GM21529 (cell line): ENCODE data around the gene FGD3.

Experiments used
- ATAC-seq: cut with Tn5 transposase; IDR thresholded peaks from one replicate; pipeline ENCODE4 v1.9.1; 2021; ENCODE audit not compliant: unreplicated experiment

The FGD3 gene

DNA sequence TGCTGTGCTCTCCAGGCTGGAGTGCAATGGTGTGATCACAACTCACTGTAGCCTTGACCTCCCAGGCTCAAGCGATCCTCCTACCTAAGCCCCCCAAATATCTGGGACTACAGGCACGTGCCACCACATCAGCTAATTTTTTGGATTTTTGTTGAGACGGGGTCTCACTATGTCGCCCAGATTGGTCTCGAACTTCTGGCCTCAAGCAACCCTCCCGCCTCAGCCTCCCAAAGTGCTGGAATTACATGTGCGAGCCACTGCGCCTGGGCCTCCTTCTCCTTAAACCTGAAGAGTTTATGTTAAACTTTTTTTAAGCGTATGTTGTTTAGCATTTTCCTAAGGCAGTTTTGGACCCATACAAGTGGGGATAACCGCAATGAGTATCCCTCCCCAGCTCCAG lies 80.4 kb downstream of the FGD3 start:
- no peak for ATAC-seq

GRCh38 chr9:93028448-93029006 lies 81.2 kb downstream of the FGD3 start:
- ATAC-seq: no peak

- no peak for ATAC-seq
These were observed 83.6 kb downstream of the FGD3 start for GRCh38 chr9:93030642-93031628.

- ATAC-seq: no peak
These were observed 84.5 kb downstream of the FGD3 start for GRCh38 chr9:93031629-93032430.

DNA sequence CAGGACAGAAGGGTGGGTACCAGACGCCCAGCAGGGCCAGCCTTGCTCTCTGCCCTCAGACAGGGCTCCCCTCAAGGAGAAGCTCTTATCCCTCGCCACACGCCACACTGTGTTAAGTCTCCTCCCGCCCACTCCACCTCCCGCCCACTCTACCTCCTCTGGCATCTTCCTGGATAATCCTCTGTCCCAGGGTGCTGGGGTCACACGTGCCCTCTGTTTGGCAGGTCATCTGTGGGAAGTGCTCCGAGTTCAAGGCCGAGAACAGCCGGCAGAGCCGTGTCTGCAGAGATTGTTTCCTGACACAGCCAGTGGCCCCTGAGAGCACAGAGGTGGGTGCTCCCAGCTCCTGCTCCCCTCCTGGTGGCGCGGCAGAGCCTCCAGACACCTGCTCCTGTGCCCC lies 85.2 kb downstream of the FGD3 start:
- ATAC-seq: no peak

DNA sequence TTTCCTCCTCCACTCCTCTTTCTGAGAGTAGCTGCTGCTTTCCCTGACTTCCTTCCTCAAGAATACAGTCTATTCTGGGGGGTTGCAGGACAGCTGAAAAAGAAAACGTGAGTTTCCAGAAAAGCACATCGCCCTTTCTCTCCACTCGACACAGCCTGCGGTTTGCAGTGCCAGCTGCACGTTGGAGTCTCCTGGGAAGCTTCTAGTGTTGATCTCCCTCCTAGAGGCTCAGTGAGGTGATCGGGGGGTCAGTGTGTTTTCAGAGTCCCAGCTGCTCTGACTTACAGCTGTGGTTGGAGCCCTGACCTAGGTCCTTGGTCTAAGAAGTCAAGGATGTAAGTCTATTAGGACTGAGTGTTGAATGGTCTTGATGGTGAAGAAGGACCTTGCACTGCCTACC lies 86.2 kb downstream of the FGD3 start:
- no peak for ATAC-seq

GRCh38 chr9:93035106-93035660 lies 87.9 kb downstream of the FGD3 start:
- ATAC-seq: no peak

DNA sequence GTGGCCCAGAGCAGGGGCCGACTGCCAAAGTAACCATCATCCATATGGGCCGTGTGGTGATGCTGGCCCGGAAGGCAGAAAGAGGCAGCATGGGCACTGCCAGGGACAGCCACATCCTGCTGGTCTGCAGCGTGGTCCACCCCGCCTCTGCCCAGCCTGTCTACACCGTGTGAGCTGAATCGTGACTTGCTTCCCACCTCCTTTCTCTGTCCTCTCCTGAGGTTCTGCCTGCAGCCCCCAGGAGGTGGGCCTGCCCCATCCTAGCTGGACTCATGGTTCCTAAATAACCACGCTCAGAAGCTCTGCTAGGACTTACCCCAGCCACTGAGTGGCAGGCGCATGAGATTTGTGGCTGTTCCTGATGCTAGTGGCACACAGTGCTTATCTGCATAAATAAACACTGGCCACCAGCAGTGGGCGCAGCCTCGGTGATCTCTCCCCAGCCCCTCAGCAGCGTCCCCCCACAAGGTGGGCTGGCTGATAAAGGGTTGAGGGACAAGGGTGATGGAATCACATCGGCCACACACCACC lies 88.6 kb downstream of the FGD3 start:
- ATAC-seq: no peak

GRCh38 chr9:93036887-93037475 lies 89.7 kb downstream of the FGD3 start:
- ATAC-seq: no peak

DNA sequence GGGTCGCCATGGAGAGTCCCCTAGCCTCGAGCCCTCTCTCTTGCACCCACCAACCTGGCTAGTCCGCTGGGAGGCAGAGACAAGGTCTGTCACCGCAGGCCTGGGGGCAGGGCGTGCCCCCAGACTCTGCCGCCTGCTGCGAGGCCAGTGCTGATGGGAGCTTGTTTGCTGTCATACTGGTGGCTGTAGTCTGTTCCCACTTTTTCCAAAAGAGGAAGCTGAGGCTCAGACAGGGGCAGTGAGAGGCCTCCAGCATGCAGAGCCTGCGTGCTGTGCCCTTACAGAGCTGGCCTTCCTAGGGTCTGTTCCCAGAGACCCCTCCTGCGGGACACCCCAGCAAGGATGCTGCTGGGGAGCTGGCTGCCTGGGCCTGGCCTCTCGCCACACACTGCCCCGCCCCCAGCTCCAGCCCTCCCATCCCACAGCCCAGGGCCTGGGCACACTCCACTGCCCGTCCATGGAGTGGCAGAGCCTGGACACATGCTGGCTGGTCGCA lies 90.2 kb downstream of the FGD3 start:
- no peak for ATAC-seq

DNA sequence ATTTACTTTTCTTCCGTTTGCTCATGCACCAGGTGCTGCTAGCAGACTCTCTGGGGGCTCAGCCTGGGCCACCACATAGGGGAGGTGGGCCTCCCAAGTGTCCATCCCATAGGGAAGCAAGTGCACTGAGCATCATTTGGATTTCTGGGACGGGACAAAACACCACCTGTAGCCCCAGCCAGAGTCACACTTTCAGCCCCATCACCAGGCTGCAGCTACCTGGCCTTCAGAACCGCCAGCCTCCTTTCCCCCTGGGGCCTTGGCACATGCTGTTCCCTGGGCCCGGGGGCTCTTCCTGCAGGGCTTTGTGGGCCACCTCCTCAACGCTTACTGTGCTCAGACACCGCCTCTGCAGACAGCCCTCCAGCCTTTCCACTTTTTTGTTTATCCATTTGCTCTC lies 91.6 kb downstream of the FGD3 start:
- no peak for ATAC-seq

GRCh38 chr9:93039456-93039855 lies 92.1 kb downstream of the FGD3 start:
- ATAC-seq: no peak

DNA sequence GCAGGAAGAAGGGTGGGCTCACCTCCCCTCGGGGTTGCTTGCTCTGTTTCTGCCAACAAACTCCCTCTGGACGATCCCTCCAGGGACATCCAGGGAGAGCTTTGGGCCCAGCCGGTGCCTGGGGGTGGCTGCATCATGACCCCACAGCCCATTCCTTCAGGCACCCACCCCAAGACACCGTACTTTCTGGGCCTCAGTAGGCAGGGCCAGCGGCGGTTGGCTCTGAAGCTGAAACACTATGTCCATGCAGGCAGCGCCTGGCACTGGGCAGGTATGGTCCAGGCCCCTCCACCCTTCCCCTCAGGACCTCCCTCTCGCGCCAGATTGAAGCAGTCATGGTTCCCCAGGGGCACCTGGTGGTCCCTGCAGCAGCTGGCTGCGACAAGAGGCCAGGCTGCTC lies 92.7 kb downstream of the FGD3 start:
- ATAC-seq: no peak

DNA sequence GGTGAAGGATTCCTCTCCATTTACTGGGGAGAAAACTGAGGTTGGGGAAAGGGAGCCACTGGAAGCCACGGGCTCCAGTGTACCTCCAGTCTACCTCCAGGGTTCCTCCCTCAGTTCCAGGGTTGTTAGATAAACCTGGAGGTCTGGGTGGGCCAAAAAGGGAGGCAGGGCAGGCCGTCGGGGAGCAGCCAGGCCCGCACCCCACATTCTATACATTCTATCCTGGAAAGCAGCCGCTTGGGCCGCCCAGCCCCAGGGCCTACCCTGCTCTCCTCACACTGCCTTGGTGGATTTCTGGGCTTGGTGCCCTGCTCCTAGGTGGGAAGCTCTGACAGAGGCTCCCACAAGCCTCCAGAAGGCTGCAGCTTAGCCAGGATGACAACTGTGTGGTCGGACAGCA lies 93.1 kb downstream of the FGD3 start:
- ATAC-seq: no peak

- no peak for ATAC-seq
These were observed 93.9 kb downstream of the FGD3 start for GRCh38 chr9:93041108-93041802.

DNA sequence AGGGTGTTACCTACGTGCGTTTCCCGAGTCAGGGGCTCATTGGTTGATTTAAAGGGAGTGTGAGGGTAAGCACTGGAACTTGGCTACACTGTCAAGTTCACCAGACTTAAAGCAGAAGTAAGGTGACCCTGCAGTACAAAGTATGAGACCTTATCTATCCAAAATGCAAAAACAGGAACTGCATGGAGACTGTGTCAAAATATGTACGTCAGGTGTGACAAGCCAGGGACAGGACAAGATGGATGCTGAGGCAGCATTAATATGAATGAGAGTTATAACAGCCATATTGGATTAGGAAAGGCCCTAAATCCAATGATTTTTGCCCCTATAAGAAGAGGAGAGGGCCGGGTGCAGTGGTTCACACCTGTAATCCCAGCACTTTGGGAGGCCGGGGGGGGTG lies 95.8 kb downstream of the FGD3 start:
- ATAC-seq: no peak

DNA sequence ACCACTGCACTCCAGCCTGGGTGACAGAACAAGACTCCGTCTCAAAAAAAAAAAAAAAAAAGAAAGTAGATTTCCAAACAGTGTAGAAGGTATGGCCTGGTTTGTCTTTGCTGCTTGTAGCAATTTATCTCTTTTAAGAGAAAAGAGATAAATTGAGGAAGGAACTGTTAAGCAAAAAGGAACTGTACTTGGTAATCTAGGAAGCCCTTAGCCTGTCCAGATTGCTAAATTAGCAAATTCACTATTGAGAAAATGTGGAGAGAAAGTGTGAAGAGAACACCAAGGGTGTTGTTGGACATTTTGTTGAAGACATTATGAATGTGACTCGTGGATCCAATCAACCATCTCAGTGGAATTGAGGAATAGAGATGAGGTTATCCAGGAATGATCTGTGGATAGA lies 98.2 kb downstream of the FGD3 start:
- ATAC-seq: no peak

DNA sequence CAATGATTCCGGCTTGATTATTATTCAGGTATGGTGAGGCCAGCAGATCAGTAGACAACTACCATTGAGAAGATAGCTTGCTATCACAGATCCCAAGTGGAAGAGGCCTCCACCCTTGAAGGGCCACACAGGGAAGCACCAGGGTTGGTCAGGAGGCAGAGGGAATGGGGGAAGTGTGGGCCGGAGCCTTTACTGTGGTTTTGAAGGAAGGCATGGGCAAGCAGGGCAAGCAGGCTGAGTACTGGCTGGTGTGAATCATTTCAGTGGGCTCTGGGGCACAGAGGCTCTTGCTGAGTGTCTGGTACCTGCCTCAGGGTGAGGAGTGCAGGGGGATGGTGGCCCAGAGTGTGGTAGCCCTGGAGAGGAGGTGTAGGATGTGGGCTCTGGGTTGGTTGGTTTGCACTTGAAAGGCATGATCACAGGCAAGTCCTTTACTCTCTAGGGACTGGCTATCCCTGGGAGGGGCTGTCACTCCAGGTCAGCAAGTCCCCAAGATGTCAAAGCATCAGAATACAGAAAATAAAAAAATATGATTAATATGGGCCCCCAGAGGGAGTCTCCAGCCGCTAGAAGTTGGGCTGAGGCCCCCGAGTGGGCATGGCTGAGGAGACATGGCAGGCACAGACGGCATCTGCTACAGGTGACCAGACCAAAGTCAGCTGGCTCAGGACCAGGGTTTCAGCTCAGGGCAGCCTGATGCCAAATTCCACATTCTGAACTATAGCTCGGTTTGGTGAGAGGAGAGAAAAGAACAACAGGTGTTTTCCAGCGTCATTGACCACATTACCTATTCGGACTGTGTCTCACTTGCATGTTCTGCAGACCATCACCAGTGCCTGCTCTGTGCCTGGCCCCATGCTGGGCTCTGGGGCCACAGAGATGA lies 101.5 kb downstream of the FGD3 start:
- no peak for ATAC-seq

DNA sequence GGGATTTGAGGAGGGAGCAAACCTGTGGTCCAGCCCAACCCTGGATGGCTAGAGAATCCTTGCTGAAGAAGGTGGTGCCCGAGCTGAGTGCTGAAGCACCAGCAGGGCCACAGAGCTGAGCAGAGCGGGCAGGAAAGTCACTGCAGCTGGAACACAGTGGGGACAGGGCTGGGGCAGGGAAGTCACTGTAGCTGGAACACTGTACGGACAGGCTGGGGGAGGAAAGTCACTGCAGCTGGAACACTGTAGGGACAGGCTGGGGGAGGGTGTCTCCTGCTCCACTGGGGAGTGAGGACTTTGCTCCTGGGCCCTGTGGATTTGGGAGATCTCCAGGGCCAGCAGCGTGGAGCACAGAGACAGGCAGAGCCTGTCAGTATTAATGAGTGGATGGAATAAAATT lies 102.2 kb downstream of the FGD3 start:
- ATAC-seq: no peak
